A549 treated with RU486 at 1 μM for 4 hours (cell line): ENCODE data around the gene TIGIT. TPM values are rescaled to one million over a fixed set of nuclear protein-coding genes. Genes with fewer than 3 reads are reported as not detected.

ENCODE experiments used
- total RNA-seq: library from RNA; stranded (reverse); fragments of 200-300 nt; extraction: Qiagen RNA extraction; gene quantifications from 5 replicates; pipeline ENCODE4 v1.2.3, GENCODE V29; 2022; ENCODE audit warnings: low read depth

TIGIT gene
- total RNA-seq: not detected in 5 replicates

GRCh38 chr3:114293838-114294535 is at the start of gene TIGIT:
TIGIT (plus strand) TSS chr3:114294028; CDS start chr3:114294062, 34 bp downstream.

Other genes starting within 250 kb of the TIGIT start
- 1.5 to 1.9 TPM (median 1.7 TPM) in 5 replicates for gene CCDC191, start 237.5 kb upstream of the TIGIT start, total RNA-seq
- 19.9 to 28.4 TPM (median 26.3 TPM) in 5 replicates for gene QTRT2, start 237.3 kb upstream of the TIGIT start, total RNA-seq
- not detected in 5 replicates for gene DRD3, start 115.0 kb upstream of the TIGIT start, total RNA-seq
- gene ZNF80, start 56.5 kb upstream of the TIGIT start, total RNA-seq: not detected in 5 replicates